ENCODE results near the gene PSMG4. TPM values are rescaled to one million over a fixed set of nuclear protein-coding genes. Genes with fewer than 3 reads are reported as not detected.

The PSMG4 gene
- total and polyA plus RNA-seq, 8 donors: 10.6 to 40.5 (median 17.4) TPM

DNA sequence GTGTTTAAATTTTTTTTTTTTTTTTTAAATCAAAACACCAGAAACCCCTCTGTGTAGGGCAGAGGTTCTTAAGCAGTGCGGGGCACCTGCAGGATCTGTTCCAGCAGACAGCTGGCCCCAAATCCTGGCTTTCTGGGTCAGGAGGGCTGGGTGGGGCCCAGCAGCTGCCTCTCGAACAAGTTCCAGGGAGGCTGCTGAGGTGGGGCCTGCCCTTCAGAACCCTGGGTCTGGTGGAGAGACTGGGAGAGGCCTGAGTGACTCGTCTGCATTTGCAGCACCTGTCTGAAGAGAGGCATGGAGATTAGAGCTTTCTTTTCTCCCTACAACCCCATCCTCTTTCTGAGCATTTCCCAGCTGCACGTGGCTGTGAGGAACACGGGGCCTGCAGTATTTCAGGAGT, 8.4 kb downstream of the PSMG4 start:
- H3K27me3 ChIP-seq: no peaks in the 10 kb centered on the region
- ATAC-seq: no peak
- no peak for FAIRE-seq
- WGBS, 2 donors: 73 to 75% methylated on average over 5 of the region's 5 CpGs
- H3K9me3 ChIP-seq: no peaks in the 10 kb centered on the region
- peaks cover 0 to 26% (median 5%) of the 10 kb centered on the region in 3 donors for H3K36me3 ChIP-seq
- H3K4me1 ChIP-seq: peaks cover 0 to 3% (median 0%) of the 10 kb centered on the region in 3 donors
- H3K4me3 ChIP-seq: no peak overlapping the region
- no peak overlapping the region for H3K27ac ChIP-seq
- no peak for DNase-seq
- no peak for TF ChIP-seq CTCF (IDR thresholded peaks at IDR 0.05)
- intact Hi-C loops (cut with DNase I): no loop called here

GRCh38 chr6:3268680-3269079, 9.9 kb downstream of the PSMG4 start:
- H3K9me3 ChIP-seq: no peaks in the 10 kb centered on the region
- peak in 1 of 6 donors; percentile 46 for DNase-seq
- no peak overlapping the region for H3K4me3 ChIP-seq
- intact Hi-C loops (cut with DNase I): no loop called here
- no peaks in the 10 kb centered on the region for H3K4me1 ChIP-seq
- 78 to 81% methylated on average over 11 of the region's 11 CpGs for WGBS, 2 donors
- no peak for FAIRE-seq
- no peak for ATAC-seq
- TF ChIP-seq CTCF (IDR thresholded peaks at IDR 0.05): no peak
- peaks cover 0 to 37% (median 4%) of the 10 kb centered on the region in 3 donors for H3K36me3 ChIP-seq
- no peaks in the 10 kb centered on the region for H3K27me3 ChIP-seq
- H3K27ac ChIP-seq: no peak overlapping the region

DNA sequence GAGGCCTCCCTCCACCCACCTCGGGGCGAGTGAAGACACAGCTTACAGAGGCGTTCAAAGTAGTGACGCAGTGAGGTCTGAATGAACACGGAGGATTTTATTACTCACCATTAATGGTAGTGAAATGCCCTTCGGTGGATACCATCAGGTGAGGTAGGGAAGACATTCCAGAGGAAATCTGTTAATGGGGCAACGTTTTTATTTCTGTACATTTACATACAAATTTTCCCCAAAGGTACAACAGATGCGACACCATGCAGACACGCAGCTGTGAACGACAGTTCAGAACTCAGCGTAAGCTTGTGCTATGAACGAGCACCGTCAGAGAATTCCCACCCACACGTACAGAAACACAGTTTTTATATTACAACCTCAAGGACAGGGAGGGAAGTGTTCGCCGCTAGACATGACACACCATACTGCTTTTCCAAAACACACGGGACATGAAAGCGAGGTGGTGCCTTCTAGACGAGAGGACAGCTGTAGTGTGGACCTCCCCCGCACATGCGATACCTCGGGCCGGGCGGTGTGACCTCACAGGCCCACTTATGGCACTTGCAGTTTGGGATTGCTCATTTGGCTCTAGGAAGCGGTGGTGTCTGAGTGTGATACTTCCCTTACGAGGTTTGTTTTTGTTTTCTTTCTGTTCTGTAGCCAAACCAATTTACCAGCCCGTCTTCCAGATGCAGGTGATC, 10.7 kb downstream of the PSMG4 start:
- Histone ChIP-seq H3K27ac (no peak overlapping the region), H3K4me3 (no peak overlapping the region), H3K9me3 (no peaks in the 10 kb centered on the region), H3K27me3 (no peaks in the 10 kb centered on the region), H3K4me1 (no peaks in the 10 kb centered on the region), H3K36me3 (peaks cover 0 to 33% (median 0%) of the 10 kb centered on the region in 3 donors)
- peak in 1 of 6 donors; percentile 43 for DNase-seq
- FAIRE-seq: no peak
- 82% methylated on average over 27 of the region's 27 CpGs for WGBS, 2 donors
- TF ChIP-seq CTCF (IDR thresholded peaks at IDR 0.05): no peak
- intact Hi-C loops (cut with DNase I): no loop called here
- ATAC-seq: no peak

DNA sequence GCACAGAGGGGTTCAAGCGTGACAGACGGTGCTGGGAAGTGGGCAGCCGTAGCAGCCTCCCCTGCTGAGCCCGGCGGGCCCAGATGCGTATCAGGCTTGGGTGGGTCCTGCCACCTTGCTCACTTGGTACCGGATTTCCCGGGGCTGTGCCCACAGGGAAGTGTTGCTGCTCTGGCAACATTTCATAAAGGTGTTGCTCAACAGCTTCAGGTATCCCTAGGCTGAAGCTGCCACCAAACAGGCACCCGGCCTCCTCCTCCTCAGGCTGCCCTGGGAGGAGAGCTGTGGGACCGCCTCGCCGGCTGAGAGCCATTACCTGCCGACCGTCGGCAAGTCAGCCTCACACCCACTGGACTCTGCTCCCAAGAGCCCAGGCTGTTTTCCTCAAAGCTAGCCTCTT, 11.5 kb downstream of the PSMG4 start:
- no peak overlapping the region for H3K4me3 ChIP-seq
- no peak overlapping the region for H3K27ac ChIP-seq
- intact Hi-C loops (cut with DNase I): loop anchor here in 1 of 3 donors (10.0 kb wide), 1 partner anchor 245 kb away; no protein-coding TSS in a partner anchor
- H3K4me1 ChIP-seq: no peaks in the 10 kb centered on the region
- no peaks in the 10 kb centered on the region for H3K9me3 ChIP-seq
- 75 to 89% methylated on average over 14 to 15 of the region's 15 CpGs for WGBS, 2 donors
- FAIRE-seq (no peak), DNase-seq (peak in 2 of 6 donors; percentile 11 to 43), ATAC-seq (peak in 2 of 4 donors; percentile 31 to 39)
- peaks cover 0 to 33% (median 0%) of the 10 kb centered on the region in 3 donors for H3K36me3 ChIP-seq
- TF ChIP-seq CTCF (IDR thresholded peaks at IDR 0.05): no peak
- no peaks in the 10 kb centered on the region for H3K27me3 ChIP-seq

DNA sequence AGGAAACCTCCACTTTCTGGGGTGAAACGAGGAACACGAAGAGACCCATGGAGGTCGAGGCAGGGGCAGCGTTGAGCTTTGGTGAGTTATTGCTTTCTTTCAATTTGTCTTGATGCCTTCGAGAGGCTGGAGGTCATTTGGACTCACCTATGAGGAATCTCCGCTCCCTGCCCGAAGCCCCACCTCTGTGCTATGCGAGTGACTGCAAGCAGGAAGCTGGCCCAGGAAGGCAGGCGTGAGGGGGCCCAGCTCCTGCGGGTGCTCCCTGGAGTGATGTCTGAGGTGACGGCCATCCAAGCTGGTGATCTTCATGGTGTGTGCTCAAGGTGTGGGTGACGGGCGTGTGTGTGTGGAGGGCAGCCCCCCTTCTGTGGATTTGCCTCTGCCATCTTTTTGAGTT, 13.0 kb downstream of the PSMG4 start:
- Histone ChIP-seq H3K4me3 (no peak overlapping the region), H3K27me3 (no peaks in the 10 kb centered on the region), H3K4me1 (no peaks in the 10 kb centered on the region), H3K36me3 (peaks cover 0 to 33% (median 0%) of the 10 kb centered on the region in 3 donors), H3K27ac (no peak overlapping the region), H3K9me3 (no peaks in the 10 kb centered on the region)
- WGBS, 2 donors: 88 to 89% methylated on average over 13 of the region's 13 CpGs
- FAIRE-seq (no peak), ATAC-seq (no peak), DNase-seq (no peak)
- intact Hi-C loops (cut with DNase I): loop anchor here in 1 of 3 donors (10.0 kb wide), 1 partner anchor 243 kb away; no protein-coding TSS in a partner anchor
- TF ChIP-seq CTCF (IDR thresholded peaks at IDR 0.05): no peak

Measured in pancreas (tissue), 10 donors.